Ovary (tissue), 9 donors: ENCODE measurements around the gene TSHZ2. TPM values are rescaled to one million over a fixed set of nuclear protein-coding genes. Genes with fewer than 3 reads are reported as not detected.

Experiments
- DNase-seq, 5 donors: peaks; one replicate each; pipeline ENCODE4 v3.0.0-alpha.2; 2019 to 2020
- H3K27ac ChIP-seq, 2 donors: fragments of 200-600 bp; one replicate each; pipeline versions ENCODE4 v1.5.1 to v1.8.0; 2019 to 2022
- H3K27me3 ChIP-seq: fragments of 200-600 bp; one replicate; pipeline ENCODE4 v1.8.0; 2022
- H3K36me3 ChIP-seq: fragments of 200-600 bp; sonication (generic); one replicate; pipeline ENCODE4 v1.5.1; 2019
- H3K4me1 ChIP-seq: one replicate; pipeline ENCODE4 v1.8.1; 2013; ENCODE audit warnings: mild to moderate bottlenecking, moderate library complexity; ENCODE audit not compliant: insufficient read depth
- H3K4me3 ChIP-seq: fragments of 200-600 bp; sonication (generic); one replicate; pipeline ENCODE4 v1.5.1; 2017
- H3K9me3 ChIP-seq, 2 donors: fragments of 200-600 bp in 1 of 2; sonication (generic) in 1 of 2; one replicate each; pipeline versions ENCODE4 v1.5.1 to v1.8.1; 2013 to 2019; ENCODE audit warnings: mild to moderate bottlenecking in 1 of 2, moderate library complexity in 1 of 2
- CTCF ChIP-seq, 3 donors: fragments of 450-650 bp in 2 of 3; fragments of 200-600 bp in 1 of 3; IDR thresholded peaks; one replicate each; pipeline versions ENCODE4 v1.5.1 to v1.8.0; 2016 to 2022; ENCODE audit warnings: antibody characterized with exemption in 3 of 3, mild to moderate bottlenecking in 1 of 3
- EP300 ChIP-seq: sonication (generic); formaldehyde crosslinking; IDR thresholded peaks from one replicate; pipeline ENCODE4 v1.6.1; 2017; ENCODE audit warnings: antibody characterized with exemption
- POLR2A ChIP-seq: fragments of 450-650 bp; IDR thresholded peaks from one replicate; pipeline ENCODE4 v1.6.1; 2017; ENCODE audit warnings: antibody characterized with exemption, mild to moderate bottlenecking, moderate library complexity
- WGBS, 3 donors: extraction: QIAGEN DNeasy Blood & Tissue Kit in 1 of 3; methylation state at CpG; one replicate each; pipeline versions ENCODE4 v1.1.5 to v1.1.7; 2013 to 2017; 5-methylcytosine and 5-hydroxymethylcytosine counted together
- intact Hi-C, 4 donors: fragments of 100-400 bp; cut with DNase I; formaldehyde crosslinking; loops; one replicate each; pipeline versions ENCODE4 v1.11.0 to v1.15.1; 2022 to 2023
- polyA plus RNA-seq, 2 donors: library from polyadenylated mRNA; stranded (reverse); fragments of 200-250 nt in 1 of 2; fragments of 350-450 nt in 1 of 2; fragmentation: Illumina TruSeq in 1 of 2; extraction: RNeasy Lipid Tissue Mini Kit (QIAGEN cat#74804) in 1 of 2; gene quantifications; one replicate each; pipeline ENCODE4 v1.2.3, GENCODE V29; 2013 to 2014
- total RNA-seq, 7 donors: library from RNA; depleted of rRNA in 2 of 7; stranded (reverse); fragments of >200 nt in 2 of 7; fragmentation: NEBNext Ultra II Directional in 3 of 7; extraction: Animal tissue kit (Norgen Biotek cat#: 25700) in 3 of 7; gene quantifications; one replicate each; pipeline versions ENCODE4 v1.1.0 to v1.2.4, GENCODE V29; 2016 to 2023
- donor health status: DM: no; HTN: no; CAD: no; lungs with moderate emphysema.
- donor health status: DM: no; HTN: no; CAD: no.
- donor health status: Bipolar disorder and iron deficiency.
- donor health status: DM: yes; HTN: yes; CAD: no.
- donor health status: DM: no; HTN: no; CAD: no.
- donor health status: DM: yes; HTN: yes; CAD: no.

The TSHZ2 gene
- total and polyA plus RNA-seq, 9 donors: 18.2 to 113 (median 40.2) TPM

GRCh38 chr20:53359425-53359824, 387.3 kb downstream of the TSHZ2 start:
- WGBS, 3 donors: 55 to 63% (median 58%) methylated on average over 7 of the region's 7 CpGs
- TF ChIP-seq EP300 (no peak), CTCF (IDR thresholded peaks at IDR 0.05) (no peak), POLR2A (no peak)
- Histone ChIP-seq H3K36me3 (no peaks in the 10 kb centered on the region), H3K27me3 (no peaks in the 10 kb centered on the region), H3K4me3 (no peak overlapping the region), H3K4me1 (no peaks in the 10 kb centered on the region), H3K9me3 (no peaks in the 10 kb centered on the region), H3K27ac (no peak overlapping the region)
- intact Hi-C loops: loop anchor here in 1 of 4 donors (5.0 kb wide), 1 partner anchor 337 kb away; no protein-coding TSS in a partner anchor
- DNase-seq: no peak

GRCh38 chr20:53360852-53361251, 388.7 kb downstream of the TSHZ2 start:
- H3K4me3 ChIP-seq: no peak overlapping the region
- H3K4me1 ChIP-seq: no peaks in the 10 kb centered on the region
- no peaks in the 10 kb centered on the region for H3K27me3 ChIP-seq
- H3K9me3 ChIP-seq: no peaks in the 10 kb centered on the region
- H3K36me3 ChIP-seq: no peaks in the 10 kb centered on the region
- DNase-seq: no peak
- 85 to 92% (median 88%) methylated on average over 6 of the region's 6 CpGs for WGBS, 3 donors
- intact Hi-C loops: no loop called here
- TF ChIP-seq POLR2A (no peak), EP300 (no peak), CTCF (IDR thresholded peaks at IDR 0.05) (no peak)
- H3K27ac ChIP-seq: no peak overlapping the region

GRCh38 chr20:53362736-53363135, 390.6 kb downstream of the TSHZ2 start:
- Histone ChIP-seq H3K36me3 (no peaks in the 10 kb centered on the region), H3K27me3 (no peaks in the 10 kb centered on the region), H3K4me1 (no peaks in the 10 kb centered on the region), H3K9me3 (no peaks in the 10 kb centered on the region), H3K27ac (no peak overlapping the region), H3K4me3 (no peak overlapping the region)
- 84 to 92% (median 84%) methylated on average over 8 of the region's 8 CpGs for WGBS, 3 donors
- DNase-seq: no peak
- intact Hi-C loops: no loop called here
- no peak for TF ChIP-seq POLR2A
- TF ChIP-seq EP300: no peak
- TF ChIP-seq CTCF (IDR thresholded peaks at IDR 0.05): no peak

GRCh38 chr20:53364646-53365045, 392.5 kb downstream of the TSHZ2 start:
- no peaks in the 10 kb centered on the region for H3K36me3 ChIP-seq
- H3K4me3 ChIP-seq: no peak overlapping the region
- no peaks in the 10 kb centered on the region for H3K9me3 ChIP-seq
- no peak for DNase-seq
- H3K27ac ChIP-seq: no peak overlapping the region
- 76 to 91% (median 85%) methylated on average over 5 of the region's 5 CpGs for WGBS, 3 donors
- no peaks in the 10 kb centered on the region for H3K4me1 ChIP-seq
- no peaks in the 10 kb centered on the region for H3K27me3 ChIP-seq
- intact Hi-C loops: no loop called here
- TF ChIP-seq POLR2A: no peak
- TF ChIP-seq CTCF (IDR thresholded peaks at IDR 0.05): no peak
- no peak for TF ChIP-seq EP300

GRCh38 chr20:53365076-53365475, 392.9 kb downstream of the TSHZ2 start:
- Histone ChIP-seq H3K4me3 (no peak overlapping the region), H3K27ac (no peak overlapping the region), H3K9me3 (no peaks in the 10 kb centered on the region), H3K36me3 (no peaks in the 10 kb centered on the region), H3K27me3 (no peaks in the 10 kb centered on the region), H3K4me1 (no peaks in the 10 kb centered on the region)
- intact Hi-C loops: no loop called here
- 79 to 87% (median 82%) methylated on average over 1 of the region's 1 CpG for WGBS, 3 donors
- no peak for TF ChIP-seq CTCF (IDR thresholded peaks at IDR 0.05)
- no peak for TF ChIP-seq EP300
- TF ChIP-seq POLR2A: no peak
- no peak for DNase-seq
